C4-2B (cell line): ENCODE data around the gene CORIN.
"Not testable (repeated sequence)": the region's sequence is repeated elsewhere in the genome, so short reads cannot be mapped to it uniquely, and the experiment has no call there.

Experiments used
- H3K27ac ChIP-seq: fragments of 450-650 bp; 2 replicates; pipeline ENCODE4 v1.5.1; 2017
- ZFX ChIP-seq: fragments of 450-650 bp; IDR thresholded peaks from 2 replicates; pipeline ENCODE4 v1.6.1; 2017
- TF ChIP-seq, protein P1 (sequence below): fragments of 450-650 bp; conservative IDR thresholded peaks from 2 replicates; pipeline ENCODE4 v1.5.1; 2017; ENCODE audit warnings: mild to moderate bottlenecking

The CORIN gene

DNA sequence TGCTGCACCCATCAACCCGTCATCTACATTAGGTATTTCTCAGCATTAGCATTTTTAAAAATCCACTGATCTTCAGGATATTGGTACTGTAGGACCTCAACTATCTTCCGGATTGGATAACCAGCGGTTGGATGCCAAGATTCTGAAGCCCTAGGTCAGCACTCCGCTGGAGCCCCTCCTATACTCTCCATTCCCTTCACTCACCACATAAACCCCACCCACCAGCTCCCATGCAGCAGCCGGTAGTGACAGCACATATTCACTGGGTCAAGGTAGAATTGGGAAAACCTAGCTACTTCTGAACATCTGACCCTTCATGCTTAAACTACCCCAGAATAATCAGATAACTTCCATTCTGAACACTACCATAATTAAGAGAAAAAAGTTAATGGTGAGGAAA lies 134.9 kb downstream of the CORIN start:
- no peak for TF ChIP-seq ZFX
- TF ChIP-seq, protein P1, sequence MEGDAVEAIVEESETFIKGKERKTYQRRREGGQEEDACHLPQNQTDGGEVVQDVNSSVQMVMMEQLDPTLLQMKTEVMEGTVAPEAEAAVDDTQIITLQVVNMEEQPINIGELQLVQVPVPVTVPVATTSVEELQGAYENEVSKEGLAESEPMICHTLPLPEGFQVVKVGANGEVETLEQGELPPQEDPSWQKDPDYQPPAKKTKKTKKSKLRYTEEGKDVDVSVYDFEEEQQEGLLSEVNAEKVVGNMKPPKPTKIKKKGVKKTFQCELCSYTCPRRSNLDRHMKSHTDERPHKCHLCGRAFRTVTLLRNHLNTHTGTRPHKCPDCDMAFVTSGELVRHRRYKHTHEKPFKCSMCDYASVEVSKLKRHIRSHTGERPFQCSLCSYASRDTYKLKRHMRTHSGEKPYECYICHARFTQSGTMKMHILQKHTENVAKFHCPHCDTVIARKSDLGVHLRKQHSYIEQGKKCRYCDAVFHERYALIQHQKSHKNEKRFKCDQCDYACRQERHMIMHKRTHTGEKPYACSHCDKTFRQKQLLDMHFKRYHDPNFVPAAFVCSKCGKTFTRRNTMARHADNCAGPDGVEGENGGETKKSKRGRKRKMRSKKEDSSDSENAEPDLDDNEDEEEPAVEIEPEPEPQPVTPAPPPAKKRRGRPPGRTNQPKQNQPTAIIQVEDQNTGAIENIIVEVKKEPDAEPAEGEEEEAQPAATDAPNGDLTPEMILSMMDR = no peak
- no peak overlapping the region for H3K27ac ChIP-seq

DNA sequence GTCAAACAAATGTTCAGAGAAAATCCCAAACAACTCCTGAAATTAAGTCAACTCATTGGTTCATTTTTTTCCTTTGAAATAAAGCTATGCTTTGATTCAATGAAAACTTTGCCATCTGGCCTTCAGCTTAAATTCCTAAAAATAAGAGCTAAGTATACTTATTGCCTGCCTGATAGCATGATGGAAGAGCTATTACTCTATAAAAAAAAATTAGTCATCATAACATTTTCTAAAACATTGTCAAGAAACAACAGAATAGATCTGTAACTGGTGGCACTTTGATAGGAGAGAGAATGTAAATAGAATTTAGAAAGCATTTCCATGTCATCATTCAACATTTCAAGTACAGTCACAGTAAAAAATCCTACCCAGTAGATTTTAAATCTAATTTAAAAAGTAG lies 136.6 kb downstream of the CORIN start:
- TF ChIP-seq ZFX = no peak
- TF ChIP-seq, protein P1 = no peak
- H3K27ac ChIP-seq = no peak overlapping the region

DNA sequence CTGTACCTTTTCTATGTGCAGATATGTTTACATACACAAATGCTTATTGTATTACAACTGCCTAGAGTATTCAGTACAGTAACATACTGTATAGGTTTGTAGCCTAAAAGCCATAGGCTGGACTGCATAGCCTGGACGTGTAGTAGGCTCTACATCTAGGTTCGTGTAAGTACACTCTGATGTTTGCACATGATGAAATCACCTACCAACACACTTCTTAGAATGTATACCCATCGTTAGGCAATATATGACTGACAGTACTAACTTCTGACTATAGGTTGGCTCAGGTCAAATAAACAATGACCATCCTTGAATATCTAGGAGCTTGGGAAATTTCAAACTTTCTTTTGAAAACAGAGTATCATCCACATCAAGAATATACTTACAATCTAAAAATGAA lies 139.0 kb downstream of the CORIN start:
- TF ChIP-seq, protein P1 = no peak
- no peak for TF ChIP-seq ZFX
- no peak overlapping the region for H3K27ac ChIP-seq

DNA sequence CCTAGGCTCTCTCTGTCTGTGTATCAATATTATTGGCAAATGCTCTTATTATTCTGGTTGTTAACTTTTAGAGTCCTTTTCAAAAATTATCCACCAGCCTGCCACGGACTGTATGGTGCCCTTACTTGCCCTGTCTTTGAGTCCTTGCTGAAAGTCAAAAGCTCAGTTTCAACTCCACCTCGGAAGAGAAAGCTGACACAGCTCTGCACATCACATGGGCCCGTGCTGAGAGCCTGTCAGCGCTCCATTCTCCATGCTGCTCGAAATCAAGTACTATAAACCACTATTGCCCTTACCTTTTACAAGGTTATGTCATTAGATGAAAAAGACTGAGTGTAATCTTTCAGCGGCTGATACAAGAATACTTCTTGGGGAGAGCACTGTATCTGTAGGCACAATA lies 141.0 kb downstream of the CORIN start:
- H3K27ac ChIP-seq = no peak overlapping the region
- no peak for TF ChIP-seq ZFX
- TF ChIP-seq, protein P1 = no peak

DNA sequence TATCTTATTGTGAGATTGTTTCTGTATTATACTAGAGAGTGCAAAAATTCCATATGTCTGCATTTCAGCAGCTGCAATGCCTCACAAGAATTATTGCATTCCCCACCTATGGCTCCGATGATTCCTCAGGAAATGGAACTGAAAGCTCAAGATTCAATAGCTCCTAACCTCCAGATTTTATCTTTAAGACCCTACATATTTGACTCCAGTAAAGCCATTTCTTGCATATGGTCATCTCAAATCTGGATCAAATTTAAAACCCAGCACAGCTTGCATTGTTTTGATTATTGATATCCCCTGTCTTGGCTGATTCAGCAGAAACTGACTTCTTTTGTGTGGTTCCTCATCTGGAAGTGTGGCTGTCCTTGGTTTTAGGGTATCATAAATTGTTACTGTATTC lies 142.6 kb downstream of the CORIN start:
- TF ChIP-seq ZFX = no peak
- TF ChIP-seq, protein P1 = no peak
- H3K27ac ChIP-seq = no peak overlapping the region

DNA sequence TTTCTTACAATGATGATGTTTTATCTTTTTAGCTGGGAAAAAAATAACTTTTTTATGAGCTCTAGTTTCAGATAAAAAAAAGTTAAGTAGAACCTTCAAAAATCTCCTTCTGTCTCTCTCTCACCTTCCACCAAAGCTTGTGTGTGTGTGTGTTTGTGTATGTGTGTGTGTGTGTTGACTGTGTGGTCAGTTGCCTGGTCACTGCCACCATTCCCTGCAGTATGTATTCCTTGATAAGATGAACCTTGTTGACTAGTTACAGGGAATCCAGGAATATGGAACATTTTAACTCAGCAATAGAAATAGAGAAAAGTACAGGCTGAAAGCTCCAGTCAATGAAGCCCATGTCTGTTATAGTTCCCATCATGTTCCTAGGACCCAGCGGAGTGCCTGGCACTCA lies 143.5 kb downstream of the CORIN start:
- no peak overlapping the region for H3K27ac ChIP-seq
- TF ChIP-seq, protein P1 = no peak
- TF ChIP-seq ZFX = no peak

DNA sequence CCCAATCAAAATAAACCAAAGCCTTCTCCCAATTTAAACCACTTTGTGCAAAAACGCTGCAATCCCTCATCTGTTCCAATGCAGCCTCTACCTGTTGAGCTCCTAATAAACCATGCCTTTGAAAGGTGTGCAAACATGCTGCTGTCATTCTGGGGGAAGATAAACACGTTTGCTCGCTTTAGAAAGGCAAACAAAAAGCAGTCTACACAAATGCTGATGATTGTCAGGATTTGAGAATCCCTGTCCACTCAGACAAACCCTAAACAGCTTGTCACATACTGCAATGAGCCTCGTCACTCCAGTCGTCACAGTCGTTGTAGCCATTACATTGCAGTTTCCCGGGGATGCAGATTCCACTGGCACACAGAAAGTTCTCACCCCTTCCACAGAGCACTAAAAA lies 145.2 kb downstream of the CORIN start:
- TF ChIP-seq ZFX = no peak
- TF ChIP-seq, protein P1 = no peak
- H3K27ac ChIP-seq = no peak overlapping the region

DNA sequence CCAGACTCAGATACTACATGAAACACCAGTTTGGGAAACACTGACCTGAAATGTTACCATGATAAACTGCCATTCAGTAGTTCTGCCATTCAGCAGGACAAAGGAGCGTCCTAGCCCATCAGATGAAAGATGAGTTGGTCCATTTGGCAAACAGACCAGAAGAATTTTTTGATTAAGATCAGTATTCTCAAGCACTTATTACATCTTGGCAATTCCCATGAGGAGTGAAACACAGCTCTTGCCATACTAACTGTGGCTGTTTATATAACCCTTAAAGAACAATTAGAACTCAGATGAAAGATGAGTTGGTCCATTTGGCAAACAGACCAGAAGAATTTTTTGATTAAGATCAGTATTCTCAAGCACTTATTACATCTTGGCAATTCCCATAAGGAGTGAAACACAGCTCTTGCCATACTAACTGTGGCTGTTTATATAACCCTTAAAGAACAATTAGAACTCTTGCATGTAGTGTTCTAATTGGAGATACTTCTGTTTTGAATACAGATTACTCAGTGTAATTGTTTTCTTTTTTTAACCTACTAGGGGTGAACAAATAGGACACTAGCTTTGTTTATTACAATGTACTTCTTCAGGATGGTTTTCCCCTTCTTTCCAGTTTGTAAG lies 146.0 kb downstream of the CORIN start:
- not testable (repeated sequence) for H3K27ac ChIP-seq
